ENCODE data around the gene KRT9. TPM values are rescaled to one million over a fixed set of nuclear protein-coding genes. Genes with fewer than 3 reads are reported as not detected.
"Not testable (repeated sequence)": the region's sequence is repeated elsewhere in the genome, so short reads cannot be mapped to it uniquely, and the experiment has no call there.

Gene KRT9
- total RNA-seq, 1 donor from 2014 or later, result not detected

- no peaks in the 10 kb centered on the region for H3K9me3 Mint-ChIP-seq (ENCODE audit: low read depth)
- peaks cover 17% of the 10 kb centered on the region for H3K27me3 Mint-ChIP-seq
- H3K36me3 Mint-ChIP-seq (ENCODE audit: insufficient read depth), result no peaks in the 10 kb centered on the region
- no peak overlapping the region for H3K27ac Mint-ChIP-seq
- no peaks in the 10 kb centered on the region for H3K4me1 Mint-ChIP-seq (ENCODE audit: low read depth)
- H3K4me3 Mint-ChIP-seq (ENCODE audit: low read depth), result no peak overlapping the region
- TF ChIP-seq CTCF (IDR thresholded peaks at IDR 0.05; ENCODE audit: unreplicated experiment), result no peak
- DNase-seq (ENCODE audit: low spot score, unreplicated experiment), result no peak
Measured at GRCh38 chr17:41580687-41581365, 9.0 kb upstream of the KRT9 start.

GRCh38 chr17:41580244-41580575, 8.4 kb upstream of the KRT9 start:
- Mint-ChIP-seq H3K27me3 (peaks cover 15% of the 10 kb centered on the region), H3K36me3 (ENCODE audit: insufficient read depth) (no peaks in the 10 kb centered on the region), H3K27ac (no peak overlapping the region), H3K9me3 (ENCODE audit: low read depth) (no peaks in the 10 kb centered on the region), H3K4me1 (ENCODE audit: low read depth) (no peaks in the 10 kb centered on the region), H3K4me3 (ENCODE audit: low read depth) (no peak overlapping the region)
- DNase-seq (ENCODE audit: low spot score, unreplicated experiment), result no peak
- no peak for TF ChIP-seq CTCF (IDR thresholded peaks at IDR 0.05; ENCODE audit: unreplicated experiment)

- DNase-seq (ENCODE audit: low spot score, unreplicated experiment), result peak; percentile 64
- H3K27me3 Mint-ChIP-seq, result peaks cover 15% of the 10 kb centered on the region
- no peaks in the 10 kb centered on the region for H3K9me3 Mint-ChIP-seq (ENCODE audit: low read depth)
- no peaks in the 10 kb centered on the region for H3K4me1 Mint-ChIP-seq (ENCODE audit: low read depth)
- no peak overlapping the region for H3K4me3 Mint-ChIP-seq (ENCODE audit: low read depth)
- H3K36me3 Mint-ChIP-seq (ENCODE audit: insufficient read depth), result no peaks in the 10 kb centered on the region
- peak; percentile 65 for TF ChIP-seq CTCF (IDR thresholded peaks at IDR 0.05; ENCODE audit: unreplicated experiment)
- no peak overlapping the region for H3K27ac Mint-ChIP-seq
Measured at GRCh38 chr17:41579484-41580243, 7.8 kb upstream of the KRT9 start.

GRCh38 chr17:41578971-41579370, 7.1 kb upstream of the KRT9 start:
- Mint-ChIP-seq H3K9me3 (ENCODE audit: low read depth) (no peaks in the 10 kb centered on the region), H3K4me3 (ENCODE audit: low read depth) (no peak overlapping the region), H3K4me1 (ENCODE audit: low read depth) (no peaks in the 10 kb centered on the region), H3K36me3 (ENCODE audit: insufficient read depth) (no peaks in the 10 kb centered on the region), H3K27me3 (peaks cover 12% of the 10 kb centered on the region), H3K27ac (no peak overlapping the region)
- DNase-seq (ENCODE audit: low spot score, unreplicated experiment), result no peak
- TF ChIP-seq CTCF (IDR thresholded peaks at IDR 0.05; ENCODE audit: unreplicated experiment), result no peak

- no peak overlapping the region for H3K27ac Mint-ChIP-seq
- no peaks in the 10 kb centered on the region for H3K9me3 Mint-ChIP-seq (ENCODE audit: low read depth)
Measured at GRCh38 chr17:41578538-41578937, 6.7 kb upstream of the KRT9 start.

GRCh38 chr17:41576740-41577139, 4.9 kb upstream of the KRT9 start:
- H3K4me1 Mint-ChIP-seq (ENCODE audit: low read depth); H3K27ac Mint-ChIP-seq; DNase-seq (ENCODE audit: low spot score, unreplicated experiment); H3K4me3 Mint-ChIP-seq (ENCODE audit: low read depth); H3K36me3 Mint-ChIP-seq (ENCODE audit: insufficient read depth); H3K9me3 Mint-ChIP-seq (ENCODE audit: low read depth): not testable (repeated sequence)
- H3K27me3 Mint-ChIP-seq, result peaks cover 20% of the 10 kb centered on the region

More at GRCh38 chr17:41578538-41578937, 6.7 kb upstream of the KRT9 start:
- H3K4me1 Mint-ChIP-seq (ENCODE audit: low read depth), result no peaks in the 10 kb centered on the region
- no peak for DNase-seq (ENCODE audit: low spot score, unreplicated experiment)
- TF ChIP-seq CTCF (IDR thresholded peaks at IDR 0.05; ENCODE audit: unreplicated experiment), result no peak
- no peaks in the 10 kb centered on the region for H3K36me3 Mint-ChIP-seq (ENCODE audit: insufficient read depth)
- H3K4me3 Mint-ChIP-seq (ENCODE audit: low read depth), result no peak overlapping the region
- peaks cover 13% of the 10 kb centered on the region for H3K27me3 Mint-ChIP-seq
